SK-N-SH (cell line): Measurements from ENCODE around the gene ACOT8. TPM values are rescaled to one million over a fixed set of nuclear protein-coding genes. Genes with fewer than 3 reads are reported as not detected.

Experiments used
- CTCF ChIA-PET: fragments of 300-600, 350-600 bp; formaldehyde crosslinking; extraction: SDS; loops from one replicate; lab custom pipeline; 2021; lab: Yijun Ruan, JAX
- POLR2A ChIA-PET: fragments of 350-600 bp; sonication (Branson Sonifier 250); formaldehyde crosslinking; extraction: SDS; loops from one replicate; lab custom pipeline; 2020; ENCODE audit warnings: antibody characterized with exemption, inconsistent platforms; lab: Yijun Ruan, JAX
- DNase-seq: peaks from one replicate; pipeline ENCODE4 v3.0.0; 2012
- H2AFZ ChIP-seq: fragments of 200-600 bp; sonication (generic); 2 replicates; pipeline ENCODE4 v1.8.1; 2016; ENCODE audit warnings: antibody characterized with exemption, mild to moderate bottlenecking, low read depth
- H3F3A ChIP-seq: fragments of 200-600 bp; sonication (generic); replicated peaks from 2 replicates; pipeline ENCODE3; 2016; ENCODE audit warnings: antibody characterized with exemption, mild to moderate bottlenecking; ENCODE audit not compliant: insufficient read depth
- H3K27ac ChIP-seq, 2 experiments: fragments of 200-500 bp in 1 of 2; fragments of 200-600 bp in 1 of 2; sonication (Bioruptor generic) in 1 of 2; sonication (generic), shearing (Covaris generic) in 1 of 2; 2 replicates each; pipeline versions ENCODE4 v1.5.1 to v1.6.1; 2014 to 2016; ENCODE audit warnings: low read depth in 2 of 2, inconsistent platforms in 1 of 2, low read length in 1 of 2, mild to moderate bottlenecking in 1 of 2, mixed read lengths in 1 of 2
- H3K27me3 ChIP-seq: fragments of 200-600 bp; sonication (generic), shearing (Covaris generic); 2 replicates; pipeline ENCODE4 v1.6.1; 2016; ENCODE audit warnings: mixed run types; ENCODE audit not compliant: insufficient read depth
- H3K36me3 ChIP-seq, 2 experiments: fragments of 200-500 bp in 1 of 2; fragments of 200-600 bp in 1 of 2; sonication (Bioruptor generic) in 1 of 2; sonication (generic) in 1 of 2; replicated peaks in 1 of 2; 2 replicates each; pipeline versions ENCODE3 to v1.5.1; 2014 to 2016; ENCODE audit warnings: low read length in 1 of 2, mild to moderate bottlenecking in 1 of 2; ENCODE audit not compliant: insufficient read depth in 2 of 2, control insufficient read depth in 1 of 2
- H3K4me1 ChIP-seq, 2 experiments: fragments of 200-500 bp in 1 of 2; fragments of 200-600 bp in 1 of 2; sonication (Bioruptor generic) in 1 of 2; sonication (generic), shearing (Covaris generic) in 1 of 2; 2 replicates each; pipeline versions ENCODE4 v1.5.1 to v1.6.1; 2014 to 2016; ENCODE audit warnings: low read depth in 1 of 2, low read length in 1 of 2, mixed run types in 1 of 2; ENCODE audit not compliant: insufficient read depth in 2 of 2, control insufficient read depth in 1 of 2
- H3K4me2 ChIP-seq: fragments of 200-600 bp; sonication (generic), shearing (Covaris generic); 2 replicates; pipeline ENCODE4 v1.6.1; 2017; ENCODE audit warnings: mixed run types
- H3K4me3 ChIP-seq, 2 experiments: fragments of 200-500 bp in 1 of 2; fragments of 200-600 bp in 1 of 2; sonication (Bioruptor generic) in 1 of 2; sonication (generic), shearing (Covaris generic) in 1 of 2; 2 replicates each; pipeline versions ENCODE4 v1.5.1 to v1.8.1; 2014 to 2016; ENCODE audit warnings: low read depth in 2 of 2, inconsistent platforms in 1 of 2, low read length in 1 of 2, mild to moderate bottlenecking in 1 of 2, mixed read lengths in 1 of 2, moderate library complexity in 1 of 2
- H3K79me2 ChIP-seq: fragments of 200-600 bp; sonication (generic); 2 replicates; pipeline ENCODE4 v1.8.1; 2017; ENCODE audit warnings: mild to moderate bottlenecking; ENCODE audit not compliant: insufficient read depth
- H3K9ac ChIP-seq: fragments of 200-600 bp; sonication (generic); 2 replicates; pipeline ENCODE4 v1.6.1; 2017; ENCODE audit warnings: mixed run types
- H3K9me2 ChIP-seq: fragments of 200-600 bp; sonication (generic); 2 replicates; pipeline ENCODE4 v1.6.1; 2017; ENCODE audit warnings: mixed run types
- H3K9me3 ChIP-seq: fragments of 200-600 bp; sonication (generic); 2 replicates; pipeline ENCODE4 v1.6.1; 2017; ENCODE audit warnings: mixed run types, mild to moderate bottlenecking, moderate library complexity
- H4K20me1 ChIP-seq: fragments of 200-600 bp; sonication (generic); 2 replicates; pipeline ENCODE4 v1.6.1; 2017; ENCODE audit warnings: mild to moderate bottlenecking, mixed run types; ENCODE audit not compliant: insufficient read depth
- CHD2 ChIP-seq: fragments of 150-350 bp; IDR thresholded peaks from 2 replicates; pipeline ENCODE4 v1.6.1; 2018; ENCODE audit warnings: low read length; ENCODE audit not compliant: partially characterized antibody
- EP300 ChIP-seq, 2 experiments: IDR thresholded peaks; 2 replicates each; pipeline versions ENCODE4 v1.4.0 to v1.6.1; 2012; ENCODE audit warnings: borderline replicate concordance in 1 of 2, low read depth in 1 of 2, low read length in 1 of 2
- FOSL2 ChIP-seq: IDR thresholded peaks from 2 replicates; pipeline ENCODE4 v1.4.0; 2012; ENCODE audit warnings: low read depth, mild to moderate bottlenecking, moderate library complexity, borderline replicate concordance
- FOXJ3 ChIP-seq: sonication (generic); formaldehyde crosslinking; IDR thresholded peaks from 2 replicates; pipeline ENCODE4 v1.5.1; 2020; ENCODE audit warnings: mild to moderate bottlenecking, missing genetic modification reagents
- GATA2 ChIP-seq: sonication (generic); formaldehyde crosslinking; IDR thresholded peaks from 2 replicates; pipeline ENCODE4 v1.5.0; 2020; ENCODE audit warnings: mild to moderate bottlenecking, missing genetic modification reagents
- JUND ChIP-seq: IDR thresholded peaks from 2 replicates; pipeline ENCODE4 v1.4.0; 2012
- MEF2A ChIP-seq: IDR thresholded peaks from 2 replicates; pipeline ENCODE4 v1.4.0; 2012; ENCODE audit warnings: low read depth, borderline replicate concordance
- MXI1 ChIP-seq: IDR thresholded peaks from 2 replicates; pipeline ENCODE4 v1.6.1; 2012; ENCODE audit warnings: mild to moderate bottlenecking, low read depth, low read length, improper control_type of control experiment
- POLR2AphosphoS5 ChIP-seq: IDR thresholded peaks from 2 replicates; pipeline ENCODE4 v1.6.1; 2012; ENCODE audit warnings: low read depth, low read length
- RFX5 ChIP-seq: IDR thresholded peaks from 2 replicates; pipeline ENCODE4 v1.6.1; 2012; ENCODE audit warnings: mild to moderate bottlenecking, improper control_type of control experiment, low read length
- RXRA ChIP-seq: IDR thresholded peaks from 2 replicates; pipeline ENCODE4 v1.4.0; 2012; ENCODE audit warnings: low read depth, mild to moderate bottlenecking, borderline replicate concordance
- SIN3A ChIP-seq: IDR thresholded peaks from 2 replicates; pipeline ENCODE4 v1.6.1; 2012; ENCODE audit warnings: low read depth, mild to moderate bottlenecking, low read length, moderate library complexity, borderline replicate concordance
- SMC3 ChIP-seq: IDR thresholded peaks from 2 replicates; pipeline ENCODE4 v1.6.1; 2012; ENCODE audit warnings: low read depth, low read length, improper control_type of control experiment
- TEAD4 ChIP-seq: IDR thresholded peaks from 2 replicates; pipeline ENCODE4 v1.4.0; 2012; ENCODE audit warnings: mild to moderate bottlenecking, borderline replicate concordance; ENCODE audit not compliant: insufficient read depth
- YY1 ChIP-seq: IDR thresholded peaks from 2 replicates; pipeline ENCODE4 v1.4.0; 2012; ENCODE audit warnings: low read depth, mild to moderate bottlenecking
- WGBS: methylation state at CpG from one replicate; pipeline ENCODE4 v1.1.6; 2017; ENCODE audit warnings: low lambda C conversion rate; 5-methylcytosine and 5-hydroxymethylcytosine counted together
- polyA plus RNA-seq, 3 experiments: library from polyadenylated mRNA; depleted of rRNA; stranded (reverse); fragments of >200 nt; gene quantifications; 2 replicates each; pipeline ENCODE4 v1.2.3, GENCODE V29; 2012
- TF ChIP-seq, protein P1 (sequence below): IDR thresholded peaks from 2 replicates; pipeline ENCODE4 v1.6.1; 2012; ENCODE audit warnings: mild to moderate bottlenecking, low read depth, low read length, moderate library complexity
- TF ChIP-seq, protein P2 (sequence below): IDR thresholded peaks from 2 replicates; pipeline ENCODE4 v1.4.0; 2012; ENCODE audit warnings: low read depth, borderline replicate concordance
- TF ChIP-seq, protein P3 (sequence below): IDR thresholded peaks from 2 replicates; pipeline ENCODE4; 2012
- TF ChIP-seq, protein P4 (sequence below): IDR thresholded peaks from 2 replicates; pipeline ENCODE4 v1.4.0; 2012; ENCODE audit warnings: low read depth, borderline replicate concordance

The ACOT8 gene
- polyA plus RNA-seq, 1 of the 3 experiments (the other 2 are of a cell fraction): 48.4 TPM

DNA sequence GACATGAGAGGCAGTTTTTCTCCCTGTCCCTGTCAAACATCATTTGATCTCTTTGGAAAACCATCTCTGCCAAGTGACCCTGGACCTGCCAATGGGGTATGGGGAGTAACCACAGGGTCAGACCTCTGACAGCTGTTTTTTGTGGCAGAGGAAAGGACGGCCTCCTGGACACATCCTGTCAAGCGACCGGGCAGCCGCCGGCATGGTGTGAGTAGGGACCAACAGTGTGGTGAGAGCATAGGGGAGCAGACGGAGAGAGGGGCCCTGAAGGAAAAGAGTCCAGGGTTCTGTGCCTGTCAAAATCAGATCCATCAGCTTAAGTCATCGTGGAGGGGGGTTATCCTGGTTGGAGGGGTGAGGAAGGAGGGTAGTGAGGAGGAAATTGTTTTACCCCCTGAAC, 55.3 kb downstream of the ACOT8 start:
- H3K27me3 ChIP-seq: no peaks in the 10 kb centered on the region
- H3K79me2 ChIP-seq: no peaks in the 10 kb centered on the region
- no peaks in the 10 kb centered on the region for H4K20me1 ChIP-seq
- WGBS: 88% methylated on average over 7 of the region's 7 CpGs
- no peak overlapping the region for H3K4me3 ChIP-seq
- DNase-seq: no peak
- H3K9ac ChIP-seq: no peak overlapping the region
- CTCF ChIA-PET: interaction anchor here (1.1 kb wide), 1 partner anchor 88 kb away, joined by 4 read pairs; no protein-coding TSS in a partner anchor
- peaks cover 43 to 47% of the 10 kb centered on the region in 2 experiments for H3K36me3 ChIP-seq
- H3K9me3 ChIP-seq: no peaks in the 10 kb centered on the region
- H2AFZ ChIP-seq: no peak overlapping the region
- POLR2A ChIA-PET: no interaction called here
- no peak overlapping the region for H3K4me2 ChIP-seq
- H3K27ac ChIP-seq: no peak overlapping the region
- H3F3A ChIP-seq: peaks cover 9% of the 10 kb centered on the region
- no peak for TF ChIP-seq EP300 (IDR thresholded peaks at IDR 0.05; ENCODE audit: borderline replicate concordance in 1 of 2, low read depth in 1 of 2, low read length in 1 of 2)
- no peak for TF ChIP-seq MXI1
- TF ChIP-seq, protein P1, sequence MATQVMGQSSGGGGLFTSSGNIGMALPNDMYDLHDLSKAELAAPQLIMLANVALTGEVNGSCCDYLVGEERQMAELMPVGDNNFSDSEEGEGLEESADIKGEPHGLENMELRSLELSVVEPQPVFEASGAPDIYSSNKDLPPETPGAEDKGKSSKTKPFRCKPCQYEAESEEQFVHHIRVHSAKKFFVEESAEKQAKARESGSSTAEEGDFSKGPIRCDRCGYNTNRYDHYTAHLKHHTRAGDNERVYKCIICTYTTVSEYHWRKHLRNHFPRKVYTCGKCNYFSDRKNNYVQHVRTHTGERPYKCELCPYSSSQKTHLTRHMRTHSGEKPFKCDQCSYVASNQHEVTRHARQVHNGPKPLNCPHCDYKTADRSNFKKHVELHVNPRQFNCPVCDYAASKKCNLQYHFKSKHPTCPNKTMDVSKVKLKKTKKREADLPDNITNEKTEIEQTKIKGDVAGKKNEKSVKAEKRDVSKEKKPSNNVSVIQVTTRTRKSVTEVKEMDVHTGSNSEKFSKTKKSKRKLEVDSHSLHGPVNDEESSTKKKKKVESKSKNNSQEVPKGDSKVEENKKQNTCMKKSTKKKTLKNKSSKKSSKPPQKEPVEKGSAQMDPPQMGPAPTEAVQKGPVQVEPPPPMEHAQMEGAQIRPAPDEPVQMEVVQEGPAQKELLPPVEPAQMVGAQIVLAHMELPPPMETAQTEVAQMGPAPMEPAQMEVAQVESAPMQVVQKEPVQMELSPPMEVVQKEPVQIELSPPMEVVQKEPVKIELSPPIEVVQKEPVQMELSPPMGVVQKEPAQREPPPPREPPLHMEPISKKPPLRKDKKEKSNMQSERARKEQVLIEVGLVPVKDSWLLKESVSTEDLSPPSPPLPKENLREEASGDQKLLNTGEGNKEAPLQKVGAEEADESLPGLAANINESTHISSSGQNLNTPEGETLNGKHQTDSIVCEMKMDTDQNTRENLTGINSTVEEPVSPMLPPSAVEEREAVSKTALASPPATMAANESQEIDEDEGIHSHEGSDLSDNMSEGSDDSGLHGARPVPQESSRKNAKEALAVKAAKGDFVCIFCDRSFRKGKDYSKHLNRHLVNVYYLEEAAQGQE: no peak
- no peak for TF ChIP-seq TEAD4
- no peak for TF ChIP-seq POLR2AphosphoS5
- no peak for TF ChIP-seq RFX5
- no peak for TF ChIP-seq FOSL2
- TF ChIP-seq YY1: no peak
- TF ChIP-seq SMC3: no peak
- TF ChIP-seq JUND: no peak
- TF ChIP-seq, protein P2, sequence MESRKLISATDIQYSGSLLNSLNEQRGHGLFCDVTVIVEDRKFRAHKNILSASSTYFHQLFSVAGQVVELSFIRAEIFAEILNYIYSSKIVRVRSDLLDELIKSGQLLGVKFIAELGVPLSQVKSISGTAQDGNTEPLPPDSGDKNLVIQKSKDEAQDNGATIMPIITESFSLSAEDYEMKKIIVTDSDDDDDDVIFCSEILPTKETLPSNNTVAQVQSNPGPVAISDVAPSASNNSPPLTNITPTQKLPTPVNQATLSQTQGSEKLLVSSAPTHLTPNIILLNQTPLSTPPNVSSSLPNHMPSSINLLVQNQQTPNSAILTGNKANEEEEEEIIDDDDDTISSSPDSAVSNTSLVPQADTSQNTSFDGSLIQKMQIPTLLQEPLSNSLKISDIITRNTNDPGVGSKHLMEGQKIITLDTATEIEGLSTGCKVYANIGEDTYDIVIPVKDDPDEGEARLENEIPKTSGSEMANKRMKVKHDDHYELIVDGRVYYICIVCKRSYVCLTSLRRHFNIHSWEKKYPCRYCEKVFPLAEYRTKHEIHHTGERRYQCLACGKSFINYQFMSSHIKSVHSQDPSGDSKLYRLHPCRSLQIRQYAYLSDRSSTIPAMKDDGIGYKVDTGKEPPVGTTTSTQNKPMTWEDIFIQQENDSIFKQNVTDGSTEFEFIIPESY: no peak
- TF ChIP-seq CHD2: no peak
- TF ChIP-seq, protein P3, sequence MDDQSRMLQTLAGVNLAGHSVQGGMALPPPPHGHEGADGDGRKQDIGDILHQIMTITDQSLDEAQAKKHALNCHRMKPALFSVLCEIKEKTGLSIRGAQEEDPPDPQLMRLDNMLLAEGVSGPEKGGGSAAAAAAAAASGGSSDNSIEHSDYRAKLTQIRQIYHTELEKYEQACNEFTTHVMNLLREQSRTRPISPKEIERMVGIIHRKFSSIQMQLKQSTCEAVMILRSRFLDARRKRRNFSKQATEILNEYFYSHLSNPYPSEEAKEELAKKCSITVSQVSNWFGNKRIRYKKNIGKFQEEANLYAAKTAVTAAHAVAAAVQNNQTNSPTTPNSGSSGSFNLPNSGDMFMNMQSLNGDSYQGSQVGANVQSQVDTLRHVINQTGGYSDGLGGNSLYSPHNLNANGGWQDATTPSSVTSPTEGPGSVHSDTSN: no peak
- TF ChIP-seq, protein P4, sequence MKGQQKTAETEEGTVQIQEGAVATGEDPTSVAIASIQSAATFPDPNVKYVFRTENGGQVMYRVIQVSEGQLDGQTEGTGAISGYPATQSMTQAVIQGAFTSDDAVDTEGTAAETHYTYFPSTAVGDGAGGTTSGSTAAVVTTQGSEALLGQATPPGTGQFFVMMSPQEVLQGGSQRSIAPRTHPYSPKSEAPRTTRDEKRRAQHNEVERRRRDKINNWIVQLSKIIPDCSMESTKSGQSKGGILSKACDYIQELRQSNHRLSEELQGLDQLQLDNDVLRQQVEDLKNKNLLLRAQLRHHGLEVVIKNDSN: no peak
- TF ChIP-seq FOXJ3 (CRISPR knock-in tag): no peak
- no peak for TF ChIP-seq MEF2A
- no peak for TF ChIP-seq GATA2 (CRISPR knock-in tag)
- no peak for TF ChIP-seq SIN3A
- TF ChIP-seq RXRA: no peak
- TF ChIP-seq, all 33 proteins: peak for 0
- H3K9me2 ChIP-seq: no peaks in the 10 kb centered on the region
- H3K4me1 ChIP-seq: no peaks in the 10 kb centered on the region
